Measurements from ENCODE around the gene CD14.

The CD14 gene

GRCh38 chr5:140637371-140638100, 4.6 kb upstream of the CD14 start:
- Histone ChIP-seq H3K9ac (ENCODE audit: insufficient read length) (no peak overlapping the region), H3K4me3 (no peak overlapping the region), H3K36me3 (ENCODE audit: insufficient read depth, low read length) (peaks cover 2% of the 10 kb centered on the region; the same call in 1 of the 2 replicates), H3K9me3 (ENCODE audit: low read depth, low read length) (no peaks in the 10 kb centered on the region), H3K27ac (no peak overlapping the region)
- TF ChIP-seq POLR2AphosphoS5 (IDR thresholded peaks at IDR 0.05; ENCODE audit: borderline replicate concordance, low read depth, low read length) (no peak), FOXP2 (optimal IDR thresholded peaks at IDR 0.05; ENCODE audit: control extremely low read depth, extremely low read length, insufficient read depth) (no peak), EZH2 (IDR thresholded peaks at IDR 0.05) (no peak)
- DNase-seq (ENCODE audit: low read depth, low spot score) = no peak

DNA sequence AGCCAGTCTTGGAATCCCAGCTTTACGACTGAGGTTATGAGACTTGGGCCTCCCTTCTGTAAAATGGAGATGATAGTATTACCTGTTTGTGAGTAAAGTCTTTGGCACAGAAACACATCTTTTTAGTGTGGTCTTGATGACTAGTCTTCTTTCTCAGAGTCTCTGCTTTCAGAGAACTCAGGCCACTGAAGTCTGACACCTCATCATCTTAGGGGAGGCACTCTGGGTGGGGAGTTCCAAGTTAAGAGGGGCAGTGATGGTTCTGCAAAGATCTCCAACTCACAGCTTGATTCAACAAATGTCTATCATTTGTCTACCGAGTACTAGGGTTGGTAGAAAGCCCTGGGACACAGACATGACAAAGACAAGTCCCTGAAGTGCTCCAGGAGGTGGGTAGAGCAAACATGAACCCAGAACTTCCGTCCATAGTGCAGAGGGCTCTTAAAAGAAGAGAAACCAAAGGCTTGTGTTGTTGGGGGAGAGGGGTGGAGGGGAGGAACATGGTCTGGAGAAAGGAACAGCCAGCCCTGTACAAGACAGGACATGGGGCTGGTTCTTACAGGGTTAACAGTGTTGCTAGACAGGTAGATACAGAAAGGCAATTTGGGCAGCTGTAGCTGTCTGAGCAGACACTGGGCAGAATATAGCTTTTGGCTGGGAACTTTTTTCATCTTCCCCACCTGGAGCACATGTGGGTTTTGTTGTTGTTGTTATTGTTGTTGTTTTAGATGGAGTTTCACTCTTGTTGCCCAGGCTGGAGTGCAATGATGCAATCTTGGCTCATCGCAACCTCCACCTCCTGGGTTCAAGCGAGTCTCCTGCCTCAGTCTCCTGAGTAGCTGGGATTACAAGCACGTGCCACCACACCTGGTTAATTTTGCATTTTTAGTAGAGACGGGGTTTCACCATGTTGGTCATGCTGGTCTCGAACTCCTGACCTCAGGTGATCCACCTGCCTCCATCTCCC, 2.6 kb upstream of the CD14 start:
- DNase-seq (ENCODE audit: low read depth, low spot score) = no peak
- Histone ChIP-seq H3K9me3 (ENCODE audit: low read depth, low read length) (no peaks in the 10 kb centered on the region), H3K9ac (ENCODE audit: insufficient read length) (no peak overlapping the region), H3K4me3 (no peak overlapping the region), H3K36me3 (ENCODE audit: insufficient read depth, low read length) (no peaks in the 10 kb centered on the region), H3K27ac (no peak overlapping the region)
- TF ChIP-seq POLR2AphosphoS5 (IDR thresholded peaks at IDR 0.05; ENCODE audit: borderline replicate concordance, low read depth, low read length) (no peak), FOXP2 (optimal IDR thresholded peaks at IDR 0.05; ENCODE audit: control extremely low read depth, extremely low read length, insufficient read depth) (no peak), EZH2 (IDR thresholded peaks at IDR 0.05) (no peak)

DNA sequence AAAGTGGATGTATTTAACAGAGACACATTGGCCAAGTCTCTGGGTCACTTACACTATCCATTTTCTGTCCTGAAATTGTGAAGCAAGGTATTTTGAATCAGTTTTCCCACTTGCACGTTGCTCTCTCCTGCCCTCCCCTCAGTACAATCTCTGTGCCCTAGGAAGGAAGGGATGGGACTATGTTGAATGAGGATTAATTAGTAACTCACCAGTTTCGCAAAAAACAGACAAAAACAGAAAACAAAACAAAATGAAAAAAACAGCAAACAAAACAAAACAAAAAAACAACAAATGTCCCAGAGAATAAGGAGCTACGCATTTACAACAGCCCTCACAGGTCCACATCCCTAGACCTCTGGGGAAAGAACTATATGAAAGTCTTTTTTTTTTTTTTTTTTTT, 1.1 kb upstream of the CD14 start:
- Histone ChIP-seq H3K36me3 (ENCODE audit: insufficient read depth, low read length) (no peaks in the 10 kb centered on the region), H3K9ac (ENCODE audit: insufficient read length) (no peak overlapping the region), H3K9me3 (ENCODE audit: low read depth, low read length) (no peaks in the 10 kb centered on the region), H3K4me3 (no peak overlapping the region), H3K27ac (no peak overlapping the region)
- DNase-seq (ENCODE audit: low read depth, low spot score) = no peak
- TF ChIP-seq POLR2AphosphoS5 (IDR thresholded peaks at IDR 0.05; ENCODE audit: borderline replicate concordance, low read depth, low read length) = no peak
- TF ChIP-seq EZH2 (IDR thresholded peaks at IDR 0.05) = no peak
- no peak for TF ChIP-seq FOXP2 (optimal IDR thresholded peaks at IDR 0.05; ENCODE audit: control extremely low read depth, extremely low read length, insufficient read depth)

DNA sequence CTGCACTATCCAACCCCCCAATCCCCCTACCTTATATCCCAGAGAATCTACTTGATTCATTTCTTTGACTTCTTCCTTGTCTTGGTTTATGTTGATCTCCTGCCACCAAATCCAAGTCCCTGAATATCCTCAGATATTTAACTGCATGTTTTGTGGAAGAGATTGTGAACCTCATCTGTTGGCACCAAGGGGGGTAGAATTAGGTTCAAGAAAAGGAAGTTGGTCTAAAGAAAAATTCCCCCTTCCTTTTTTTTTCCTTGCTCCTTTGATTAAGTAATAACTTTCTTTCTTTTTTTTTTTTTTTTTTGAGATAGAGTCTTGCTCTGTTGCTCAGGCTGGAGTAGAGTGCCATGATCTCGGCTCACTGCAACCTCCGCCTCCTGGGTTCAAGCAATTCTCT, 526 bp upstream of the CD14 start:
- H3K9ac ChIP-seq (ENCODE audit: insufficient read length) = no peak overlapping the region
- no peaks in the 10 kb centered on the region for H3K9me3 ChIP-seq (ENCODE audit: low read depth, low read length)
- no peak for DNase-seq (ENCODE audit: low read depth, low spot score)
- H3K4me3 ChIP-seq = no peak overlapping the region
- no peak overlapping the region for H3K27ac ChIP-seq
- TF ChIP-seq FOXP2 (optimal IDR thresholded peaks at IDR 0.05; ENCODE audit: control extremely low read depth, extremely low read length, insufficient read depth) (no peak), EZH2 (IDR thresholded peaks at IDR 0.05) (no peak)
- H3K36me3 ChIP-seq (ENCODE audit: insufficient read depth, low read length) = no peaks in the 10 kb centered on the region

DNA sequence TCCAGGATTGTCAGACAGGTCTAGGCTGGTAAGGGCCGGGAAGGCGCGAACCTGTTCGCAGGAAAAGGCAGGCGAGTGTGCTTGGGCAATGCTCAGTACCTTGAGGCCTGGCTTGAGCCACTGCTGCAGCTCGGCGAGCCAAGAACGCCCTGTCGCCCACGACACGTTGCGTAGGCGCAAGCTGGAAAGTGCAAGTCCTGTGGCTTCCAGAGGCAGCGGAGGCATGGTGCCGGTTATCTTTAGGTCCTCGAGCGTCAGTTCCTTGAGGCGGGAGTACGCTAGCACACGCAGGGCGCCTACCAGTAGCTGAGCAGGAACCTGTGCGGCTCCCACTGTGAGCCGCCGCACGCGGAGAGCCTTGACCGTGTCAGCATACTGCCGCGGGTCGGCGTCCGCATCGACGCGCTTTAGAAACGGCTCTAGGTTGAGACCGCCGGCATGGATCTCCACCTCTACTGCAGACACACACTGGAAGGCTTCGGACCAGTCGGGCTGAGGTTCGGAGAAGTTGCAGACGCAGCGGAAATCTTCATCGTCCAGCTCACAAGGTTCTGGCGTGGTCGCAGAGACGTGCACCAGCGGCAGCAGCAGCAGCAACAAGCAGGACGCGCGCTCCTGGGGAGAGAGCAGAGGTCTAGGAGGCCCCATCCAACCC, 482 bp downstream of the CD14 start:
- Histone ChIP-seq H3K9me3 (ENCODE audit: low read depth, low read length) (no peaks in the 10 kb centered on the region; the same call in 1 of the 2 replicates), H3K9ac (ENCODE audit: insufficient read length) (no peak overlapping the region), H3K36me3 (ENCODE audit: insufficient read depth, low read length) (no peaks in the 10 kb centered on the region), H3K4me3 (no peak overlapping the region), H3K27ac (no peak overlapping the region)
- TF ChIP-seq EZH2 (IDR thresholded peaks at IDR 0.05) (no peak), FOXP2 (optimal IDR thresholded peaks at IDR 0.05; ENCODE audit: control extremely low read depth, extremely low read length, insufficient read depth) (no peak), POLR2AphosphoS5 (IDR thresholded peaks at IDR 0.05; ENCODE audit: borderline replicate concordance, low read depth, low read length) (no peak)
- no peak for DNase-seq (ENCODE audit: low read depth, low spot score)

DNA sequence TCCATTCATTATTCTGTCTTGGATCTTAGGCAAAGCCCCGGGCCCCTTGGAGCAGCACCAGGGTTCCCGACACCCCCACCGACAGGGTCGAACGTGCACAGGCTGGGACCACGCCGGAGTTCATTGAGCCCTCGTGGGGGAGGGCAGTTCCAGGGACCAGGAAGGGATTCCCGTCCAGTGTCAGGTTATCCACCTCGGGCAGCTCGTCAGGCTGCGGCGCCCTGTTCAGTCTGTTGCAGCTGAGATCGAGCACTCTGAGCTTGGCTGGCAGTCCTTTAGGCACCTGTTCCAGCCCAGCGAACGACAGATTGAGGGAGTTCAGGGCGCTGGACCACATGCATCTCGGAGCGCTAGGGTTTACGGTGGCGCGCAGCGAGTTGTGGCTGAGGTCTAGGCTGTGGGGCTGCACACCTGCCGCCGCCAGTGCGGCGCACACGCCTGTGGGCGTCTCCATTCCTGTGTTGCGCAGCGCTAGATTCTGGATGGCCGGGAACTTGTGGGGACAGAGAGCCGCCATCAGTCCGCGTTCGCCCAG, 1.1 kb downstream of the CD14 start:
- Histone ChIP-seq H3K9ac (ENCODE audit: insufficient read length) (no peak overlapping the region), H3K27ac (no peak overlapping the region), H3K36me3 (ENCODE audit: insufficient read depth, low read length) (no peaks in the 10 kb centered on the region), H3K9me3 (ENCODE audit: low read depth, low read length) (no peaks in the 10 kb centered on the region; the same call in 1 of the 2 replicates), H3K4me3 (no peak overlapping the region)
- TF ChIP-seq FOXP2 (optimal IDR thresholded peaks at IDR 0.05; ENCODE audit: control extremely low read depth, extremely low read length, insufficient read depth) (no peak), EZH2 (IDR thresholded peaks at IDR 0.05) (no peak), POLR2AphosphoS5 (IDR thresholded peaks at IDR 0.05; ENCODE audit: borderline replicate concordance, low read depth, low read length) (no peak)
- DNase-seq (ENCODE audit: low read depth, low spot score) = no peak

DNA sequence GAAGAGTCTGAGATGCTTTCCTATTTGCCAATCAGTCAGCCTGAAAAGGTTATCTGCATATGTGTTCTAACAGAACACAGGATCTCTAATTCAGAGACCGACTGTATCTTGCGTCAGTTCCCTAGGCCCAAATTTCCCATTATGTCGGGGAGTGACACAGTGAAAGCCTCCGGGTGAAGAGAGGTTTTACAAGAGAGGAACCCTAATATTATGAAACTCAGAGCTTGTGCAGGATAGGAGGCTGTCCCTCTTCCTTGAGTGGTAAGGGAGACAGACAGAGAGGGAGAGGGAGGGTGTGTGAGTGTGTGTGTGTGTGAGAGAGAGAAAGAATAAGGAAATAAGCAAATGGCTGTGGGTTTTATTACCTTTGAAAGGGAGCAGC, 1.9 kb downstream of the CD14 start:
- H3K36me3 ChIP-seq (ENCODE audit: insufficient read depth, low read length) = no peaks in the 10 kb centered on the region
- H3K9me3 ChIP-seq (ENCODE audit: low read depth, low read length) = no peaks in the 10 kb centered on the region; the same call in 1 of the 2 replicates
- DNase-seq (ENCODE audit: low read depth, low spot score) = no peak
- TF ChIP-seq FOXP2 (optimal IDR thresholded peaks at IDR 0.05; ENCODE audit: control extremely low read depth, extremely low read length, insufficient read depth) = no peak
- TF ChIP-seq EZH2 (IDR thresholded peaks at IDR 0.05) = no peak
- H3K4me3 ChIP-seq = no peak overlapping the region
- H3K27ac ChIP-seq = no peak overlapping the region
- no peak overlapping the region for H3K9ac ChIP-seq (ENCODE audit: insufficient read length)

Data from SK-N-MC (cell line).